Neural cell (in vitro differentiated cells): ENCODE data around the gene GUCY2F. TPM values are rescaled to one million over a fixed set of nuclear protein-coding genes. Genes with fewer than 3 reads are reported as not detected.

ENCODE experiments used
- H2AFZ ChIP-seq: fragments of 200-600, 300-800 bp; sonication (generic), shearing (Covaris generic); 2 replicates; pipeline ENCODE4 v1.6.0; 2014; ENCODE audit warnings: low read depth, mild to moderate bottlenecking, antibody characterized with exemption, low read length, moderate library complexity
- H3F3A ChIP-seq: fragments of 200-600 bp; shearing (Covaris generic); 2 replicates; pipeline ENCODE4 v1.6.1; 2016; ENCODE audit warnings: mild to moderate bottlenecking, moderate library complexity, mixed read lengths, antibody characterized with exemption, low read length; ENCODE audit not compliant: insufficient read depth, poor library complexity, severe bottlenecking
- H3K27ac ChIP-seq: fragments of 200-600, 300-800 bp; sonication (generic), shearing (Covaris generic); 2 replicates; pipeline ENCODE4 v1.5.1; 2014; ENCODE audit warnings: mild to moderate bottlenecking, low read length, moderate library complexity
- H3K27me3 ChIP-seq: fragments of 300-800, 200-600 bp; sonication (generic), shearing (Covaris generic); 2 replicates; pipeline ENCODE4 v1.6.0; 2014; ENCODE audit warnings: mild to moderate bottlenecking, low read depth, low read length, moderate library complexity; ENCODE audit not compliant: insufficient read depth
- H3K36me3 ChIP-seq: fragments of 300-800, 200-600 bp; sonication (generic), shearing (Covaris generic); 2 replicates; pipeline ENCODE4 v1.5.1; 2014; ENCODE audit warnings: mild to moderate bottlenecking, antibody characterized with exemption, low read length, moderate library complexity; ENCODE audit not compliant: insufficient read depth
- H3K4me2 ChIP-seq: fragments of 300-800, 200-600 bp; sonication (generic), shearing (Covaris generic); 2 replicates; pipeline ENCODE4 v1.6.0; 2014; ENCODE audit warnings: mild to moderate bottlenecking, low read length
- H3K4me3 ChIP-seq: fragments of 300-800, 200-600 bp; sonication (generic), shearing (Covaris generic); 2 replicates; pipeline ENCODE4 v1.5.1; 2014; ENCODE audit warnings: mild to moderate bottlenecking, low read length, moderate library complexity
- H3K79me2 ChIP-seq: fragments of 200-600 bp; shearing (Covaris generic); replicated peaks from 2 replicates; pipeline ENCODE4 v1.6.0; 2014; ENCODE audit warnings: mild to moderate bottlenecking, low read length, moderate library complexity; ENCODE audit not compliant: insufficient read depth
- H3K9ac ChIP-seq: fragments of 300-800, 200-600 bp; sonication (generic), shearing (Covaris generic); 2 replicates; pipeline ENCODE4 v1.6.1; 2016; ENCODE audit warnings: mild to moderate bottlenecking, low read length, mixed read lengths
- H3K9me2 ChIP-seq: fragments of 200-600 bp; shearing (Covaris generic); 2 replicates; pipeline ENCODE4 v1.6.1; 2016; ENCODE audit warnings: mild to moderate bottlenecking, low read length, mixed read lengths; ENCODE audit not compliant: insufficient read depth
- H3K9me3 ChIP-seq: fragments of 200-600, 300-800 bp; sonication (generic), shearing (Covaris generic); 2 replicates; pipeline ENCODE4 v1.6.1; 2016; ENCODE audit warnings: mild to moderate bottlenecking, mixed run types, low read length, moderate library complexity, mixed read lengths
- H4K20me1 ChIP-seq: fragments of 200-600 bp; shearing (Covaris generic); 2 replicates; pipeline ENCODE4 v1.6.1; 2016; ENCODE audit warnings: mild to moderate bottlenecking, mixed run types; ENCODE audit not compliant: insufficient read depth
- CTCF ChIP-seq: fragments of 450-650 bp; IDR thresholded peaks from 2 replicates; pipeline ENCODE4 v1.5.1; 2014; ENCODE audit warnings: antibody characterized with exemption, mild to moderate bottlenecking, moderate library complexity; ENCODE audit not compliant: poor library complexity, severe bottlenecking
- EP300 ChIP-seq: fragments of 450-650 bp; conservative IDR thresholded peaks from 2 replicates; pipeline ENCODE4 v1.6.1; 2014; ENCODE audit warnings: antibody characterized with exemption, mild to moderate bottlenecking, moderate library complexity; ENCODE audit not compliant: poor library complexity, severe bottlenecking
- EZH2 ChIP-seq: fragments of 200-600, 300-800 bp; shearing (Covaris generic), sonication (generic); IDR thresholded peaks from 2 replicates; pipeline ENCODE4 v1.6.1; 2014; ENCODE audit warnings: antibody characterized with exemption, low read length, borderline replicate concordance, mild to moderate bottlenecking; ENCODE audit not compliant: insufficient read depth, poor library complexity, severe bottlenecking
- MXI1 ChIP-seq: fragments of 450-650 bp; conservative IDR thresholded peaks from 2 replicates; pipeline ENCODE4 v1.6.1; 2014; ENCODE audit warnings: antibody characterized with exemption, mild to moderate bottlenecking; ENCODE audit not compliant: poor library complexity, severe bottlenecking
- POLR2AphosphoS5 ChIP-seq: IDR thresholded peaks from 2 replicates; pipeline ENCODE4 v1.6.1; 2012
- RAD21 ChIP-seq: fragments of 450-650 bp; conservative IDR thresholded peaks from 2 replicates; pipeline ENCODE4 v1.6.1; 2014; ENCODE audit warnings: antibody characterized with exemption, mild to moderate bottlenecking, moderate library complexity
- REST ChIP-seq: IDR thresholded peaks from 2 replicates; pipeline ENCODE4 v1.6.1; 2012; ENCODE audit warnings: borderline replicate concordance
- SMC3 ChIP-seq: fragments of 450-650 bp; conservative IDR thresholded peaks from 2 replicates; pipeline ENCODE4 v1.6.1; 2014; ENCODE audit warnings: antibody characterized with exemption, mild to moderate bottlenecking, moderate library complexity; ENCODE audit not compliant: poor library complexity
- TAF1 ChIP-seq: IDR thresholded peaks from 2 replicates; pipeline ENCODE4 v1.6.1; 2012; ENCODE audit warnings: low read depth
- polyA plus RNA-seq: library from polyadenylated mRNA; depleted of rRNA; stranded (reverse); fragments of >200 nt; gene quantifications from 2 replicates; pipeline ENCODE4 v1.2.3, GENCODE V29; 2014

Gene GUCY2F
- polyA plus RNA-seq, 1 donor from 2014 or later = not detected

- no peaks in the 10 kb centered on the region for H3K9me2 ChIP-seq
- H3K27ac ChIP-seq = no peak overlapping the region
- no peak overlapping the region for H3K4me3 ChIP-seq
- H3K9ac ChIP-seq = no peak overlapping the region
- H3K27me3 ChIP-seq = no peaks in the 10 kb centered on the region
- no peaks in the 10 kb centered on the region for H3F3A ChIP-seq
- H3K79me2 ChIP-seq = no peaks in the 10 kb centered on the region
- H3K9me3 ChIP-seq = no peaks in the 10 kb centered on the region
- no peaks in the 10 kb centered on the region for H3K36me3 ChIP-seq
- H2AFZ ChIP-seq = no peak overlapping the region
- H4K20me1 ChIP-seq = no peaks in the 10 kb centered on the region
- H3K4me2 ChIP-seq = no peak overlapping the region
- TF ChIP-seq POLR2AphosphoS5 = no peak
- no peak for TF ChIP-seq RAD21
- no peak for TF ChIP-seq EZH2
- no peak for TF ChIP-seq REST
- TF ChIP-seq TAF1 = no peak
- no peak for TF ChIP-seq MXI1
- TF ChIP-seq EP300 = no peak
- TF ChIP-seq SMC3 = no peak
- no peak for TF ChIP-seq CTCF
These were observed 124.2 kb downstream of the GUCY2F start for GRCh38 chrX:109357706-109358105.

- Histone ChIP-seq H4K20me1 (no peaks in the 10 kb centered on the region), H3K4me2 (no peak overlapping the region), H3K36me3 (no peaks in the 10 kb centered on the region), H3K4me3 (no peak overlapping the region), H2AFZ (no peak overlapping the region), H3K27me3 (no peaks in the 10 kb centered on the region), H3K79me2 (no peaks in the 10 kb centered on the region), H3K27ac (no peak overlapping the region), H3K9me3 (no peaks in the 10 kb centered on the region), H3K9ac (no peak overlapping the region), H3F3A (no peaks in the 10 kb centered on the region), H3K9me2 (no peaks in the 10 kb centered on the region)
- TF ChIP-seq EZH2 (no peak), REST (no peak), TAF1 (no peak), RAD21 (no peak), CTCF (no peak), SMC3 (no peak), EP300 (no peak), MXI1 (no peak), POLR2AphosphoS5 (no peak)
These were observed 125.2 kb downstream of the GUCY2F start for GRCh38 chrX:109356684-109357083.
